NB4 (cell line): ENCODE measurements around the gene GDI2.
"Not testable (repeated sequence)": the region's sequence is repeated elsewhere in the genome, so short reads cannot be mapped to it uniquely, and the experiment has no call there.

ENCODE experiments used
- DNase-seq: peaks from one replicate; pipeline ENCODE4 v3.0.0; 2010; ENCODE audit warnings: low read depth
- H3K4me3 ChIP-seq: one replicate; pipeline ENCODE4 v1.5.1; 2011; ENCODE audit warnings: mild to moderate bottlenecking, low read depth, low read length, moderate library complexity
- CTCF ChIP-seq: IDR thresholded peaks from one replicate; pipeline ENCODE4 v1.5.1; 2012; ENCODE audit warnings: low read depth, low read length
- MAX ChIP-seq: IDR thresholded peaks from 2 replicates; pipeline ENCODE4 v1.6.1; 2011; ENCODE audit warnings: low read depth, low read length
- MYC ChIP-seq: IDR thresholded peaks from 2 replicates; pipeline ENCODE4 v1.6.1; 2011; ENCODE audit warnings: low read depth, low read length
- POLR2A ChIP-seq: IDR thresholded peaks from 2 replicates; pipeline ENCODE4 v1.6.1; 2011; ENCODE audit warnings: mild to moderate bottlenecking; ENCODE audit not compliant: insufficient read length; ENCODE audit errors: extremely low read depth

Gene GDI2

GRCh38 chr10:5840314-5841307 is 27.4 kb upstream of the GDI2 start:
- DNase-seq: peak; percentile 84
- TF ChIP-seq POLR2A (no peak), MYC (peak; percentile 49; the same call in 1 of the 2 replicates), MAX (peak; percentile 56; the same call in 1 of the 2 replicates), CTCF (no peak)
- no peak overlapping the region for H3K4me3 ChIP-seq

GRCh38 chr10:5836181-5836580 is 22.9 kb upstream of the GDI2 start:
- DNase-seq, H3K4me3 ChIP-seq: not testable (repeated sequence)

GRCh38 chr10:5835446-5836095 is 22.3 kb upstream of the GDI2 start:
- H3K4me3 ChIP-seq: no peak overlapping the region
- TF ChIP-seq POLR2A (no peak), MYC (no peak), CTCF (no peak), MAX (no peak)
- no peak for DNase-seq

GRCh38 chr10:5833814-5834213 is 20.6 kb upstream of the GDI2 start:
- H3K4me3 ChIP-seq: no peak overlapping the region
- no peak for DNase-seq
- TF ChIP-seq MAX: no peak
- TF ChIP-seq MYC: no peak
- TF ChIP-seq POLR2A: no peak
- no peak for TF ChIP-seq CTCF

GRCh38 chr10:5832946-5833345 is 19.7 kb upstream of the GDI2 start:
- H3K4me3 ChIP-seq: no peak overlapping the region
- TF ChIP-seq MAX: no peak
- no peak for TF ChIP-seq POLR2A
- no peak for TF ChIP-seq MYC
- no peak for TF ChIP-seq CTCF
- no peak for DNase-seq

- no peak for DNase-seq
- no peak overlapping the region for H3K4me3 ChIP-seq
- TF ChIP-seq MAX (no peak), MYC (no peak), POLR2A (no peak), CTCF (no peak)
These were observed 18.2 kb upstream of the GDI2 start for GRCh38 chr10:5831446-5831782.
